GM13977 (cell line): ENCODE data around the gene TMEM270.

ENCODE experiments used
- DNase-seq: peaks from one replicate; pipeline ENCODE4 v3.0.0; 2012; ENCODE audit warnings: low spot score
- in situ Hi-C: fragments of 300-500 bp; cut with MboI; formaldehyde crosslinking; loops from one replicate; pipeline ENCODE4 v1.12.0; 2022; ENCODE audit warnings: low sequenced_read_pairs, low pct_unique_long_range_greater_than_20kb, mixed read lengths, inconsistent platforms; ENCODE audit not compliant: unreplicated experiment
- TF ChIP-seq, protein P1 (sequence below): IDR thresholded peaks from 2 replicates; pipeline ENCODE4 v1.5.1; 2012; ENCODE audit warnings: mild to moderate bottlenecking, control low read depth; ENCODE audit not compliant: insufficient read depth; ENCODE audit errors: extremely low read depth, missing control alignments

The TMEM270 gene

GRCh38 chr7:73828972-73829371 lies 32.0 kb upstream of the TMEM270 start:
- in situ Hi-C loops = no loop called here
- DNase-seq = no peak

DNA sequence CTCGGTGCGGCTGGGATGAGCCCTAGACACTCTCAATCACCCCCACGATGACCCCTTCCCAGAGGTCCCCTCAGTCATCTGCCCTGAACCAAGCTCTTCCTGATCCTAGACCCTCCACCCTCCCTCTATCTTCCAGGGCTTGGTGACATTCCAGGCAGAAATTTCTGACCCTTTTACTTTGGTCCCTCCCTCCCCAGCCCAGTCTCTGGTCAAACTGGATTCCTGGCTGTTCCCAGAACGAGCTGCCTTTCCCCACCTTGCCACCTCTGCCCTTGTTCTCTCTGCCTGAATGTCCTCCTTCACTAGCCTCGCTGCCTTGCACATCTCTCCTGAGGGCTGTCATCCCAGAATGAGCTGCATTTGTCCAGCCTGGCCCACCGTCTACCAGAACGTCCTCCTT lies 31.5 kb upstream of the TMEM270 start:
- TF ChIP-seq, protein P1, sequence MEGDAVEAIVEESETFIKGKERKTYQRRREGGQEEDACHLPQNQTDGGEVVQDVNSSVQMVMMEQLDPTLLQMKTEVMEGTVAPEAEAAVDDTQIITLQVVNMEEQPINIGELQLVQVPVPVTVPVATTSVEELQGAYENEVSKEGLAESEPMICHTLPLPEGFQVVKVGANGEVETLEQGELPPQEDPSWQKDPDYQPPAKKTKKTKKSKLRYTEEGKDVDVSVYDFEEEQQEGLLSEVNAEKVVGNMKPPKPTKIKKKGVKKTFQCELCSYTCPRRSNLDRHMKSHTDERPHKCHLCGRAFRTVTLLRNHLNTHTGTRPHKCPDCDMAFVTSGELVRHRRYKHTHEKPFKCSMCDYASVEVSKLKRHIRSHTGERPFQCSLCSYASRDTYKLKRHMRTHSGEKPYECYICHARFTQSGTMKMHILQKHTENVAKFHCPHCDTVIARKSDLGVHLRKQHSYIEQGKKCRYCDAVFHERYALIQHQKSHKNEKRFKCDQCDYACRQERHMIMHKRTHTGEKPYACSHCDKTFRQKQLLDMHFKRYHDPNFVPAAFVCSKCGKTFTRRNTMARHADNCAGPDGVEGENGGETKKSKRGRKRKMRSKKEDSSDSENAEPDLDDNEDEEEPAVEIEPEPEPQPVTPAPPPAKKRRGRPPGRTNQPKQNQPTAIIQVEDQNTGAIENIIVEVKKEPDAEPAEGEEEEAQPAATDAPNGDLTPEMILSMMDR = no peak
- in situ Hi-C loops = no loop called here
- no peak for DNase-seq

More at GRCh38 chr7:73828972-73829371, 32.0 kb upstream of the TMEM270 start:
- TF ChIP-seq, protein P1 = no peak

DNA sequence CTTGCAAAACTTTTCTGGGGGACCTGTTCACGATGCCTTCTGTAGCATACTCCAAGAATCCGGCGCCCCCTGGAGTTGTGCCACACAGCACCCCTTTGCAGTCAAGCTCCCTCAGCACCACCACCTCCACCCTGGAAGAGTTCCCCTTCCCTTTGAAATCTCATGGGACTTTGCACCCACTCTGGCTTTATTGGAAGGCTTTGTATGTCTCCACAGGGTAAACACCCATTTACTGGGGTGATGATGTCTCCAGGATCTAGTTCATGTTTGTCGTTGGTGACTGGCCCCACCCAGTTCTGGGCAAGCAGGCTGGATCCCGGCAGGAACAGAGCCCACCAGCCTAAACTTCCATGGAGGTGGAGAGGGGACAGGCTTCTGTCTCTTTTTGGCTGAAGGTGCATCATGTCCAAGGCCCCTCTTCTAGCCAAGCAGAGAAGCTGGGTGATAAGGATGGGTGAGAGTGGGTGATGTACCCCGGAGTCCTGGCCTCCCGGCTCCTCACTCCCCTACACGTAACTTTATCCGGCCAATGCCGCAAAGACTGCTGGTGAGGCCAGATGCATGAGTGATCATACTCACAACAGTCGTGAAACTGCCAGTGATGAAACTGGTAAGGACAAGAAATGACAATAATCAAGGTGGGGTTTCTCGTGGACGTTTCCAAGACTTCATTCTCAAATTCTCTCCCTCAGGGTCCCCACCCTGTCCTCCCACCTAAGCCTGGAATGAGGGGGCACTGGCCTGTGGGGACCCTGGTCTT lies 30.9 kb upstream of the TMEM270 start:
- DNase-seq = no peak
- TF ChIP-seq, protein P1 = no peak
- in situ Hi-C loops = no loop called here

GRCh38 chr7:73830681-73831583 lies 30.0 kb upstream of the TMEM270 start, which contains the start of gene CLDN4:
TSS of gene CLDN4 (plus strand) at chr7:73830996. CDS start at chr7:73831202, 206 bp downstream.
- TF ChIP-seq, protein P1 = no peak
- in situ Hi-C loops = no loop called here
- no peak for DNase-seq

DNA sequence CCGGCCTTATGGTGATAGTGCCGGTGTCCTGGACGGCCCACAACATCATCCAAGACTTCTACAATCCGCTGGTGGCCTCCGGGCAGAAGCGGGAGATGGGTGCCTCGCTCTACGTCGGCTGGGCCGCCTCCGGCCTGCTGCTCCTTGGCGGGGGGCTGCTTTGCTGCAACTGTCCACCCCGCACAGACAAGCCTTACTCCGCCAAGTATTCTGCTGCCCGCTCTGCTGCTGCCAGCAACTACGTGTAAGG lies 29.4 kb upstream of the TMEM270 start:
- in situ Hi-C loops = no loop called here
- no peak for DNase-seq
- TF ChIP-seq, protein P1 = no peak

GRCh38 chr7:73831834-73832651 lies 28.9 kb upstream of the TMEM270 start:
- no peak for DNase-seq
- TF ChIP-seq, protein P1 = no peak

More at GRCh38 chr7:73831834-73832651, 28.9 kb upstream of the TMEM270 start:
- in situ Hi-C loops = no loop called here
